WTC11 (cell line): ENCODE measurements around the gene ATP2B3. TPM values are rescaled to one million over a fixed set of nuclear protein-coding genes. Genes with fewer than 3 reads are reported as not detected.

Source experiments
- ARID4B ChIP-seq: sonication (generic); formaldehyde crosslinking; IDR thresholded peaks from 2 replicates; pipeline ENCODE4 v1.8.0; 2023; ENCODE audit warnings: missing genetic modification reagents, mild to moderate bottlenecking, borderline replicate concordance
- CTCF ChIP-seq: fragments of 200-600 bp; IDR thresholded peaks from 2 replicates; pipeline ENCODE4 v1.8.0; 2022; ENCODE audit warnings: antibody characterized with exemption
- E2F5 ChIP-seq: sonication (generic); formaldehyde crosslinking; IDR thresholded peaks from 2 replicates; pipeline ENCODE4 v1.8.1; 2022; ENCODE audit warnings: mild to moderate bottlenecking, moderate library complexity, missing genetic modification reagents
- GABPB1 ChIP-seq: sonication (generic); formaldehyde crosslinking; IDR thresholded peaks from 2 replicates; pipeline ENCODE4 v1.8.1; 2023; ENCODE audit warnings: mild to moderate bottlenecking, missing genetic modification reagents
- MAX ChIP-seq: sonication (generic); formaldehyde crosslinking; IDR thresholded peaks from 2 replicates; pipeline ENCODE4 v1.8.0; 2022; ENCODE audit warnings: mild to moderate bottlenecking, missing genetic modification reagents
- MYBL2 ChIP-seq: sonication (generic); formaldehyde crosslinking; IDR thresholded peaks from 2 replicates; pipeline ENCODE4 v1.8.1; 2023; ENCODE audit warnings: mild to moderate bottlenecking, moderate library complexity, missing genetic modification reagents
- SP1 ChIP-seq: sonication (generic); formaldehyde crosslinking; conservative IDR thresholded peaks from 2 replicates; pipeline ENCODE4 v1.8.1; 2022; ENCODE audit warnings: missing genetic modification reagents
- ZBTB21 ChIP-seq: sonication (generic); formaldehyde crosslinking; IDR thresholded peaks from 2 replicates; pipeline ENCODE4 v1.8.1; 2023; ENCODE audit warnings: mild to moderate bottlenecking, missing genetic modification reagents, borderline replicate concordance
- total RNA-seq: library from RNA; stranded (reverse); gene quantifications from 3 replicates; pipeline ENCODE4 v1.2.3, GENCODE V29; 2021
- TF ChIP-seq, protein P1 (sequence below): fragments of 250-450 bp; sonication (Bioruptor Pico); IDR thresholded peaks from 2 replicates; pipeline ENCODE4 v1.9.0; 2021; ENCODE audit warnings: mild to moderate bottlenecking
- TF ChIP-seq, protein P2 (sequence below): sonication (generic); formaldehyde crosslinking; IDR thresholded peaks from 2 replicates; pipeline ENCODE4 v1.8.1; 2023; ENCODE audit warnings: mild to moderate bottlenecking, missing genetic modification reagents
- TF ChIP-seq, protein P3 (sequence below): sonication (generic); formaldehyde crosslinking; IDR thresholded peaks from 2 replicates; pipeline ENCODE4 v1.8.0; 2022; ENCODE audit warnings: mild to moderate bottlenecking, missing genetic modification reagents
- TF ChIP-seq, protein P4 (sequence below): sonication (generic); formaldehyde crosslinking; IDR thresholded peaks from 2 replicates; pipeline ENCODE4 v1.8.1; 2023; ENCODE audit warnings: mild to moderate bottlenecking, missing genetic modification reagents, moderate library complexity
- TF ChIP-seq, protein P5 (sequence below): sonication (generic); formaldehyde crosslinking; IDR thresholded peaks from 2 replicates; pipeline ENCODE4 v1.8.1; 2023; ENCODE audit warnings: mild to moderate bottlenecking, moderate library complexity, missing genetic modification reagents

Gene ATP2B3
- total RNA-seq, 1 experiment from 2014 or later = 0.28 TPM

GRCh38 chrX:153588021-153588781 is 70.8 kb downstream of the ATP2B3 start (continued):
- TF ChIP-seq, protein P1, sequence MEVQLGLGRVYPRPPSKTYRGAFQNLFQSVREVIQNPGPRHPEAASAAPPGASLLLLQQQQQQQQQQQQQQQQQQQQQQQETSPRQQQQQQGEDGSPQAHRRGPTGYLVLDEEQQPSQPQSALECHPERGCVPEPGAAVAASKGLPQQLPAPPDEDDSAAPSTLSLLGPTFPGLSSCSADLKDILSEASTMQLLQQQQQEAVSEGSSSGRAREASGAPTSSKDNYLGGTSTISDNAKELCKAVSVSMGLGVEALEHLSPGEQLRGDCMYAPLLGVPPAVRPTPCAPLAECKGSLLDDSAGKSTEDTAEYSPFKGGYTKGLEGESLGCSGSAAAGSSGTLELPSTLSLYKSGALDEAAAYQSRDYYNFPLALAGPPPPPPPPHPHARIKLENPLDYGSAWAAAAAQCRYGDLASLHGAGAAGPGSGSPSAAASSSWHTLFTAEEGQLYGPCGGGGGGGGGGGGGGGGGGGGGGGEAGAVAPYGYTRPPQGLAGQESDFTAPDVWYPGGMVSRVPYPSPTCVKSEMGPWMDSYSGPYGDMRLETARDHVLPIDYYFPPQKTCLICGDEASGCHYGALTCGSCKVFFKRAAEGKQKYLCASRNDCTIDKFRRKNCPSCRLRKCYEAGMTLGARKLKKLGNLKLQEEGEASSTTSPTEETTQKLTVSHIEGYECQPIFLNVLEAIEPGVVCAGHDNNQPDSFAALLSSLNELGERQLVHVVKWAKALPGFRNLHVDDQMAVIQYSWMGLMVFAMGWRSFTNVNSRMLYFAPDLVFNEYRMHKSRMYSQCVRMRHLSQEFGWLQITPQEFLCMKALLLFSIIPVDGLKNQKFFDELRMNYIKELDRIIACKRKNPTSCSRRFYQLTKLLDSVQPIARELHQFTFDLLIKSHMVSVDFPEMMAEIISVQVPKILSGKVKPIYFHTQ (CRISPR knock-in tag) = no peak
- TF ChIP-seq, protein P2, sequence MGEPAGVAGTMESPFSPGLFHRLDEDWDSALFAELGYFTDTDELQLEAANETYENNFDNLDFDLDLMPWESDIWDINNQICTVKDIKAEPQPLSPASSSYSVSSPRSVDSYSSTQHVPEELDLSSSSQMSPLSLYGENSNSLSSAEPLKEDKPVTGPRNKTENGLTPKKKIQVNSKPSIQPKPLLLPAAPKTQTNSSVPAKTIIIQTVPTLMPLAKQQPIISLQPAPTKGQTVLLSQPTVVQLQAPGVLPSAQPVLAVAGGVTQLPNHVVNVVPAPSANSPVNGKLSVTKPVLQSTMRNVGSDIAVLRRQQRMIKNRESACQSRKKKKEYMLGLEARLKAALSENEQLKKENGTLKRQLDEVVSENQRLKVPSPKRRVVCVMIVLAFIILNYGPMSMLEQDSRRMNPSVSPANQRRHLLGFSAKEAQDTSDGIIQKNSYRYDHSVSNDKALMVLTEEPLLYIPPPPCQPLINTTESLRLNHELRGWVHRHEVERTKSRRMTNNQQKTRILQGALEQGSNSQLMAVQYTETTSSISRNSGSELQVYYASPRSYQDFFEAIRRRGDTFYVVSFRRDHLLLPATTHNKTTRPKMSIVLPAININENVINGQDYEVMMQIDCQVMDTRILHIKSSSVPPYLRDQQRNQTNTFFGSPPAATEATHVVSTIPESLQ = no peak
- TF ChIP-seq MYBL2 (CRISPR knock-in tag) (no peak), ZBTB21 (CRISPR knock-in tag) (no peak), CTCF (no peak), GABPB1 (CRISPR knock-in tag) (no peak), MAX (CRISPR knock-in tag) (no peak), E2F5 (no peak), ARID4B (CRISPR knock-in tag) (no peak), SP1 (CRISPR knock-in tag) (no peak)
- TF ChIP-seq, protein P3, sequence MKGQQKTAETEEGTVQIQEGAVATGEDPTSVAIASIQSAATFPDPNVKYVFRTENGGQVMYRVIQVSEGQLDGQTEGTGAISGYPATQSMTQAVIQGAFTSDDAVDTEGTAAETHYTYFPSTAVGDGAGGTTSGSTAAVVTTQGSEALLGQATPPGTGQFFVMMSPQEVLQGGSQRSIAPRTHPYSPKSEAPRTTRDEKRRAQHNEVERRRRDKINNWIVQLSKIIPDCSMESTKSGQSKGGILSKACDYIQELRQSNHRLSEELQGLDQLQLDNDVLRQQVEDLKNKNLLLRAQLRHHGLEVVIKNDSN (CRISPR knock-in tag) = no peak
- TF ChIP-seq, protein P4, sequence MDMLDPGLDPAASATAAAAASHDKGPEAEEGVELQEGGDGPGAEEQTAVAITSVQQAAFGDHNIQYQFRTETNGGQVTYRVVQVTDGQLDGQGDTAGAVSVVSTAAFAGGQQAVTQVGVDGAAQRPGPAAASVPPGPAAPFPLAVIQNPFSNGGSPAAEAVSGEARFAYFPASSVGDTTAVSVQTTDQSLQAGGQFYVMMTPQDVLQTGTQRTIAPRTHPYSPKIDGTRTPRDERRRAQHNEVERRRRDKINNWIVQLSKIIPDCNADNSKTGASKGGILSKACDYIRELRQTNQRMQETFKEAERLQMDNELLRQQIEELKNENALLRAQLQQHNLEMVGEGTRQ (CRISPR knock-in tag) = no peak
- TF ChIP-seq, protein P5, sequence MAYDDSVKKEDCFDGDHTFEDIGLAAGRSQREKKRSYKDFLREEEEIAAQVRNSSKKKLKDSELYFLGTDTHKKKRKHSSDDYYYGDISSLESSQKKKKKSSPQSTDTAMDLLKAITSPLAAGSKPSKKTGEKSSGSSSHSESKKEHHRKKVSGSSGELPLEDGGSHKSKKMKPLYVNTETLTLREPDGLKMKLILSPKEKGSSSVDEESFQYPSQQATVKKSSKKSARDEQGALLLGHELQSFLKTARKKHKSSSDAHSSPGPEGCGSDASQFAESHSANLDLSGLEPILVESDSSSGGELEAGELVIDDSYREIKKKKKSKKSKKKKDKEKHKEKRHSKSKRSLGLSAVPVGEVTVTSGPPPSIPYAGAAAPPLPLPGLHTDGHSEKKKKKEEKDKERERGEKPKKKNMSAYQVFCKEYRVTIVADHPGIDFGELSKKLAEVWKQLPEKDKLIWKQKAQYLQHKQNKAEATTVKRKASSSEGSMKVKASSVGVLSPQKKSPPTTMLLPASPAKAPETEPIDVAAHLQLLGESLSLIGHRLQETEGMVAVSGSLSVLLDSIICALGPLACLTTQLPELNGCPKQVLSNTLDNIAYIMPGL (CRISPR knock-in tag) = no peak
